GM21515 (cell line): Measurements from ENCODE around the gene GRAMD1A.
"Not testable (repeated sequence)": the region's sequence is repeated elsewhere in the genome, so short reads cannot be mapped to it uniquely, and the experiment has no call there.

Source experiments
- ATAC-seq: cut with Tn5 transposase; IDR thresholded peaks from one replicate; pipeline ENCODE4 v1.9.1; 2021; ENCODE audit not compliant: unreplicated experiment

Gene GRAMD1A

GRCh38 chr19:35034588-35035382 lies 34.7 kb downstream of the GRAMD1A start:
- ATAC-seq, result no peak

- ATAC-seq, result no peak
Measured at GRCh38 chr19:35037716-35038622, 37.8 kb downstream of the GRAMD1A start.

GRCh38 chr19:35038623-35039512 lies 38.7 kb downstream of the GRAMD1A start:
- ATAC-seq, result no peak

GRCh38 chr19:35039881-35040825 lies 40.0 kb downstream of the GRAMD1A start:
- ATAC-seq, result no peak

GRCh38 chr19:35040826-35041547 lies 40.9 kb downstream of the GRAMD1A start:
- ATAC-seq, result no peak

- no peak for ATAC-seq
Measured at GRCh38 chr19:35041548-35042055, 41.5 kb downstream of the GRAMD1A start, which contains the start of gene HPN. HPN (plus strand) TSS chr19:35041721; CDS start chr19:35042507, 786 bp downstream.

GRCh38 chr19:35042056-35042730 lies 42.1 kb downstream of the GRAMD1A start:
- no peak for ATAC-seq

- ATAC-seq, result no peak
Measured at GRCh38 chr19:35042954-35043604, 43.0 kb downstream of the GRAMD1A start.

- no peak for ATAC-seq
Measured at GRCh38 chr19:35043906-35044305, 43.8 kb downstream of the GRAMD1A start.

- ATAC-seq, result no peak
Measured at GRCh38 chr19:35044317-35045117, 44.4 kb downstream of the GRAMD1A start.

GRCh38 chr19:35045667-35046300 lies 45.7 kb downstream of the GRAMD1A start:
- ATAC-seq, result no peak

- ATAC-seq, result no peak
Measured at GRCh38 chr19:35046461-35046860, 46.3 kb downstream of the GRAMD1A start.

GRCh38 chr19:35048911-35049411 lies 48.8 kb downstream of the GRAMD1A start:
- ATAC-seq, result no peak

GRCh38 chr19:35049456-35049855 lies 49.3 kb downstream of the GRAMD1A start:
- ATAC-seq, result no peak

- ATAC-seq, result not testable (repeated sequence)
Measured at GRCh38 chr19:35050662-35051061, 50.5 kb downstream of the GRAMD1A start.

GRCh38 chr19:35051268-35051667 lies 51.1 kb downstream of the GRAMD1A start:
- not testable (repeated sequence) for ATAC-seq
